GM15510 (cell line): Measurements from ENCODE around the gene ZKSCAN1.

ENCODE experiments used
- POLR2A ChIP-seq: IDR thresholded peaks from 3 replicates; pipeline ENCODE4 v1.6.1; 2011; ENCODE audit warnings: borderline replicate concordance; ENCODE audit not compliant: insufficient read length; ENCODE audit errors: extremely low read depth

Gene ZKSCAN1

DNA sequence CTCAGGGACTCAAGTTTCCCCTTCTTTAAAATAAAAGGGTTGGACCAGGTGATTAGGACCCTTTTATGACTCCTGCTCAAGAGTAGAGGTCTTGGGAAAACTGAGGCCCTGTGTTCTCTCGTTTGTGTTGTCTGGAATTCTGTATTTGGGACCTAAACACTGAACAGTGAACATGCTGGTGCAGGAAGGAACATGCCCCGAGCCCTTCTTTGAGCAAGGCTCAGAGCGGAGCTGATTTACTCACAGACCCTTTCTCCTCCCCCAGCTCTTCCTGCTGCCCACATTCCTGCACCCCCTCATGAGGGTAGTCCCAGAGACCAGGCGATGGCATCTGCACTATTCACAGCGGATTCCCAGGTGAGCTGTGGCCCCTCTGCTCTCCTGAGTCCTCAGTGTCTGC, 14.2 kb downstream of the ZKSCAN1 start:
- no peak for TF ChIP-seq POLR2A

DNA sequence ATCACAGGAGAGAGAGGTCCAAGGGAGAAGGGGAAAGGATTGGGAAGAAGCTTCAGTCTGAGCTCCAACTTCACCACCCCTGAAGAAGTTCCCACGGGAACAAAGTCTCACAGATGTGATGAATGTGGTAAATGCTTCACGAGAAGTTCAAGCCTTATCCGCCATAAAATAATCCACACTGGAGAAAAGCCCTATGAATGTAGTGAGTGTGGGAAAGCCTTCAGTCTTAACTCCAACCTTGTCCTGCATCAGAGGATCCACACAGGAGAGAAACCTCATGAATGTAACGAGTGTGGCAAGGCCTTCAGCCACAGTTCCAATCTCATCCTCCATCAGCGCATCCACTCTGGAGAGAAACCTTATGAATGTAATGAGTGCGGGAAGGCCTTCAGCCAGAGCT, 18.1 kb downstream of the ZKSCAN1 start:
- no peak for TF ChIP-seq POLR2A

DNA sequence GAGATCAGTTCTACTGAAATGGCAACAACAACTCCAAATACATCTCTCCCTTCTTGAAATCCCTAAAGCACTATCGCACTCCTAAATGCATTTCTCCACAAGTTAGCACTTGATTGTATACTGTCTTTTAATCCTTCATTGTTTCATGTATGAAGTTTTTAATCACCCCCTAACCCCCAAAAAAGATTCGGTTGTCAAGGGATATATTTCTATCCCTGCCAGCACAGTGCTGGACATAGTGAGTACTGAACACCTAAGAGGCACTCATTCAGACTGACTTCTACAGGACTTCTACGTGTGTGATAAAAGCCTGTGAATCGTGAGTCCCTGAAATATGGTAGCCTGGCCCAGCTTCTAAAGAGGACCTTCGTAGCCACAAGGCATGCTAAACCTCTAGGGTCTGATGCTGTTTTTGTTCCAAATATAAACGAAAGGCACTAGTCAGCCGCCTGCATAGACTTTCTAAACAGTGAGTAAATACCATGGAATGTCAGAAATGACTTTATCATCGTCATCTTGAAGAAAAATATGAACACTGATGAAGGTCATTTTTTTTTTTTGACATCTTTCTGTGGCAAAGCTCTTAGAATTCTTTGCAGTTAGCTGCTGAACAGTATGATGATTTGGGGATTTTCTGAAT, 19.6 kb downstream of the ZKSCAN1 start:
- no peak for TF ChIP-seq POLR2A

DNA sequence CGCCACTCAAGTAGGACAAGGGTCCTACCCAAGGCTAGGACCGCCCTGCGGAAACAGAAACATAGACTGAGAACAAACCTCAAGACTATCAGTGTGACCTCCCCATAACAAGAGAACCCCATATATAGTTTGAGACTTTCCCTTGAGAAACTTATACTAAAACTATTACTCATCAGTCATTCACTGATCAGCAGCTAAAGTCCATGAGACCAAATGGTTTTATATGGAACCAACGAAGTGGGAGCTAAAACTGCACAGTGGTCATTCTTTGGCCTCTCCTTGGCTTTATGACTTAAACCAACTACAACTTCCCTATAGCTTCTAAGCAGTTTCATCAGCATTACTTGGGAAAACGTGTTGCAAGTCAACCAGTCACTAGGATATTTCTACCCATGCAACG, 20.5 kb downstream of the ZKSCAN1 start:
- TF ChIP-seq POLR2A = no peak

DNA sequence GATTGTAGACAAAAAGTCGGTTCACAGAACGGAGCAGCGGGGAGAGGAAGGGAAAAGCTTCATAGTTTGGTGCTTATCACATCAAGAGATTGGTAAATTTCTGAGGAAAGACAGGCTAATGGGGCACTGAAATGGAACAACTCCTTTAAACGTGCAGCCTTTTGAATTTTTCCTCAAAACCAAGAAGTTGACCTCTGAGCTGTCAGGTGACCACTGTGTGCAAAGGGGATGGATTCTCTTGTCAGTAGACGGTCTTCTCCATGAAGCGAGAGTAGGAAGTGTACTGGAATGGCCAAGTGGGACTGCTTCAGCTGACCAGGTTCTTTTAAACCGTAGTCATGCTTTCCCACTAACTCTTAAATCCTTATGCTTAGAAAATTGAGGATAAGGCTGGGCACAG, 22.9 kb downstream of the ZKSCAN1 start:
- no peak for TF ChIP-seq POLR2A

DNA sequence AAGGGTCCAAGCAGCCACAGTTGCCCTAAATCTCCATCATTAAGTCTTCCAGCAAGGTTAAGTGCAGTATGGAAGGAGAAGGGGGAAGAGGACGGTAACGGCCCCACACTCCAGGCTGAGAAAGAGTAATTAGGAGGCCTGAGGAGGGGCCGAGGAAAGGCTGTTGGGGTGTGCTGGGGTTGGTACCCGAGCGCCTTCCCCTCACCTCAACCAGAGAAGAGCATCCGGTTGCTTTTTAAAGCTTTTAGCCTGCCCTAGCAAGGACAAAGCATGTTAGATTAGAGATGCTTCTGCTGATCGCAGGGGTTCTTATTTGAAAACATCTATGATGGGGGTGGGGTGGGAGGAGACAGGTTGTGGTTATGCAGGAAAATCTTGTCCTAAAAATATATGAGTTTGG, 25.2 kb downstream of the ZKSCAN1 start:
- no peak for TF ChIP-seq POLR2A

DNA sequence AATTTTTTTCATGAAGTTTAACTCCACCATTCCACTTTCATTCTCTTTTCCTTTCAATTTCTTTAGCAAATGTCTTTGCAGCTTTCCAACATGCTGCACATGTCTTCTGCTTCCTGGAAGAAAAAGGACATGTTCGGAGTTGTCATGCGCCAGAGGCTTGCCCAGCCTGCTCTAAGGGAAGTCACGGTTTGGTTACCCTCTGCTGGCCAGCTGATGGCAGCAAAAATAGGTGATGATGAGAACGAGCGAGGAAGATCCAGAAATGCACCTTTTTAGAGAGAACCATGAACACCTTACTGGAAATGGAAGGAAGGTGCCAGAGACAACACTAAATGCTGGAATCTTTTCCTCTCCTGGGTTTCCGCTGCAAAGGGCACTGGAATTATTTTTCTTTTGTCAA, 29.3 kb downstream of the ZKSCAN1 start:
- no peak for TF ChIP-seq POLR2A

DNA sequence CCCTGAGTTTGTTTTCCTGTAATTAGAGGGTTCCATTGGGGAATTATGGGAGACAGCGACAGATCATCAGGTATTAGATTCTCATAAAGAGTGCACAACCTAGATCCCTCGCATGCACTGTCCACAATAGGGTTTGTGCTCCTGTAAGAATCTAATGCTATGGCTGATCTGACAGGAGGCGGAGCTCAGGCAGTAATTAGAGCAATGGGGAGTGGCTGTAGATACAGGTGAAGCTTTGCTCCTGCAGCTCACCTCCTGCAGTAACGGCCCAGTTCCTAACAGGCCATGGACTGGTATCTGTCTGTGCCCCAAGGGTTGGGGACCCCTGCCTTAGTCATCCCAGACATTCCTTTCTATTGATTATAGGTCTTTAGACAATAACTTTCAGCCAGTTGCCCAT, 33.3 kb downstream of the ZKSCAN1 start:
- TF ChIP-seq POLR2A = no peak

DNA sequence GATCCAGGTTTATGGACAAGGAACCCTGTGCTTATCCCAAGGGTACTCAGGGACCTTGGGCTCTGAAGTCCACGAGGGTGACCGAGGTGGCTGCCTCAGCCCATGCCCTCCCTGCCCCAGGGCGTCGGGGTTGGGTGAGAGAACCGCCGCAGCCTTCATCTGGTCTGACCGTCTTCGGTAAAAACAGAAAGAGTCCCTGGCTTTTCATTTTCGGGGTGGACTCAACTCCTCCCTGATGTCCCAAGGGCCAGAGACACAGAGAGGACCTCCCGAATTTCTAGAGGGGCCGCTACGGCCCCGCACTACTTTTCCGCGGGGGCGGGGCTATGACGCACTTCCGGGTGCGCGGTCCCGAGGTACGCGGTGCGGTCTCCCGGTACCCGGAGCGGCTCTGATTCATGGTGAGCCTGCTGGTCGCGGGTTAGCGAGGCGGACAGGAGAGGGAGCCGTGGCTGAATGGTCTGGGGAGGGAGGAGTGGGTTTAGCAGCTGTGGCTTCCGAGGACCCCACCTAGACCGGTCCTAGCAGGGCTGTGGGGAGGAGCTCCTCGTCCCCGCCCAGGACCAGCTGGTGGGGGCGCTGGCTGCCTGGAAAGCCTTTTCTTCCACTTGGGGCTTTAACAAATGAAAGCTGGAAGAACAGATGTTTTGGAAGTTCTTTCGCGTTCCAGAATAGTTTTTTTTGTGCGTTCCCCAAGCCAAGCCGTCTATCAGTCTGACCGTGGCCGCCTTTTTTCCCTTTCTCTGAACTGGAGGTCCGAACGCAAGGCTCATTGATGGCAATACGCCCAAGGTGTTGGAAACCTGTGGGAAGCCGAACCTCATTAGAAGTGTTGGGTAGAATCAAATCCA, 34.3 kb downstream of the ZKSCAN1 start, which contains the start of gene ZSCAN21:
Gene ZSCAN21, plus strand, starts transcription at position 334 of the 851 bp plus-strand sequence. CDS start 7,233 bp downstream, outside the sequence.
- peak; percentile 86 for TF ChIP-seq POLR2A

DNA sequence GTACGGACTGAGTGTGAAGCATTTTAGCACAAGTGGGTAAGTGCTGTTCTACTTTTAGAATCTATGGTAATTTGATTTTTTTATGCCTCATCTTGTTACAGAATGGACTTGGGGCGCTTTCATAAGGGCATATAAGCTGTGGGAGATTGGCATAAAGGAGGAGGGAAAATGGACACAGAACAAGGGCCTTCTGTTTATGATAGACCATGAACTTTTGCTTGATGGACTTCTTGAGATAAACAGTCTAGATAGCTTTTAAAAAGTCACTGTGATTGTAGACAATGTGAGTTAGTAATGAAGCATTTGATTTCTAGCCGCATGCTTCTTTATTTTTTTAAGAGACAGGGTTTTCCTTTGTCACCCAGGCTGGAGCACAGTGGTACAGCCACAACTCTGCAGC, 36.2 kb downstream of the ZKSCAN1 start:
- TF ChIP-seq POLR2A = no peak

DNA sequence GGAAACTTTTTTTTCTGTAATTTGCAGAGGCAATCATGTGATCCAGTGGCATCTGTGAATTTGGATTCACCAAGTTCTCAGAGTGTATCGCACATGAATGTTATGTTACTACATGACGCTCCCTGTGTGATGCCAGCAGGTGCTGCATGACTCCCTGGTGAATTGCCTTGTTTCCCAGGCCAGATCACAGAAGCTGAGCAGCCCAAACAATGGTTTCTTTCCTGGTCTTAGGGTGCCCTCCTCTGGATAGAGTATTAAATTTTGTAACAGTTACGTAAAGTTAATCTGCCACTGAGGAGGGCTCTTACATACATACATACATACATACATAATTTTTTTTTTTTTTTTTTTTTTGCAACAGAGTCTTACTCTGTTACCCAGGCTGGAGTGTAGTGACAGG, 37.8 kb downstream of the ZKSCAN1 start:
- no peak for TF ChIP-seq POLR2A

DNA sequence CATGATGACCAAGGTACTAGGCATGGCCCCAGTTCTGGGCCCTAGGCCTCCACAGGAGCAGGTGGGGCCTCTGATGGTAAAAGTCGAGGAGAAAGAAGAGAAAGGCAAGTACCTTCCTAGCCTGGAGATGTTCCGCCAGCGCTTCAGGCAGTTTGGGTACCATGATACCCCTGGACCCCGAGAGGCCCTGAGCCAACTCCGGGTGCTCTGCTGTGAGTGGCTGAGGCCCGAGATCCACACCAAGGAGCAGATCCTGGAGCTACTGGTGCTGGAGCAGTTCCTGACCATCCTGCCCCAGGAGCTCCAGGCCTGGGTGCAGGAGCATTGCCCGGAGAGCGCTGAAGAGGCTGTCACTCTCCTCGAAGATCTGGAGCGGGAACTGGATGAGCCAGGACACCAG, 41.6 kb downstream of the ZKSCAN1 start:
- no peak for TF ChIP-seq POLR2A

DNA sequence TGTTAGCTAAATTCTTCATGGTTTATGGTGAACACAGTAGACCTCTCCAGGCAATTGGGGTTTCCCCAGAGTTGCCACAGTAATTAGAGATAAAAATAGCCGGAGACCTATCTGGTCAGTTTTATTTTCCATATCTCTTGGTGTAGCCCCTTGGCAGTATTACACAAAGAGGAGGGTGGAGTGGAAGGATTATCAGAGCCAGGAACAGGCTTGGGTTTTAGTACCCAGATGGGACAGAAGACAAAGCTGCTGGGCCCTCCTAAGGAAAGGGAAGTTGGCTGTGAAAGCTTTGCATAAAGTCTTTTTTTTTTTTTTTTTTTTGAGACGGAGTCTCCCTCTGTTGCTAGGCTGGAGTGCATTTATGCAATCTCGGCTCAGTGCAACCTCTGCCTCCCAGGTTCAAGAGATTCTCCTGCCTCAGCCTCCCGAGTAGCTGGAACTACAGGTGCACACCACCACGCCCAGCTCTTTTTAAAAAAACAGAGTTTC, 43.9 kb downstream of the ZKSCAN1 start:
- TF ChIP-seq POLR2A = no peak

DNA sequence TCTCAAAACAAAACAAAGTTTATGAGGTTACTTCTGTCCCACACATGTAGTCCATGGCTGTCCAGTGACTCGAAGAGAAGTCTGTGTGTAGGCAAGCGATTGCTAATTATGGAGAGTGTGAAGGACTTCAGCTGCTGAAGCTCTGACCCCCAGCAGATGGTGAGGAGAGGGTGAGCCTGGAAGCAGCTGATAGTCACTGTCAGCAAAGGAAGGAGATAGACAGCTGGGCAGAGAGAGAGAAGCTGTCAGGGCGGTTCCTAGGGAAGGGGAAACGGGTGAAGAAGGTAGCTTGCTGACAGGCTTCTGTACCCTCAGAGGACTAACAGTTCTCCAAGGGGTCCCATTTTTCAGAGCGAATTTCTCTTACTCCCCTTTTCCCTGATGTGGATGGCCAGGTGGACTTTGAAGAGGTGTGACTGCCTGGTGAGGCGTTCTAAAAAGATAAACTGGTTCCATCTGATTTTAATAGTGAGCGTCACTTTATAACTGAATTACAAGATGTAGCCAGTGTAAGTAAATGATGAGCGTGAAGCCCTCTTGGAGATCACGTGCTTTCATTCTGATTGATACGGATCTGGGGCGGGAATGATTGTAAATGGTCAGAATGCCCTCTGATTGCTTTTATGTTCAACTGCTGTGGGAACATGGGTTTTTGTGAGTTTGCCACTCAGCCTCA, 46.3 kb downstream of the ZKSCAN1 start:
- TF ChIP-seq POLR2A = no peak

DNA sequence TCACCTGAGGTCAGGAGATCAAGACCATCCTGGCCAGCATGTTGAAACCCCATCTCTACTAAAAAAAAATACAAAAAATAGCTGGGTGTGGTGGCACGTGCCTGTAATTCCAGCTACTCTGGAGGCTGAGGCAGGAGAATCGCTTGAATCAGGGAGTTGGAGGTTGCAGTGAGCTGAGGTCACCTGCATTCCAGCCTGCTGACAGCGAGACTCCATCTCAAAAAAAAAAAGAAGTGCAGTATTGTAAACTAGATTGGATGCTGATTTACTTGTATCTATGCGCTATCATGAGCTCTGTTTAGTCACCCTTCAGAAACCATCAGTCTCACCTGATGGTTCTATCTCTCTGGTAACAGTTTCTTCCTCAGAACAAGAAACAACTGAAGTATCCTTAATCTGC, 48.0 kb downstream of the ZKSCAN1 start:
- TF ChIP-seq POLR2A = no peak
